Caco-2 (cell line): ENCODE data around the gene LARGE2. TPM values are rescaled to one million over a fixed set of nuclear protein-coding genes. Genes with fewer than 3 reads are reported as not detected.

Experiments
- BruUV-seq: library from RNA; stranded (reverse); fragments of 400-500 nt; replicated peaks from 2 replicates; lab custom pipeline; 2021; lab: Mats Ljungman, UMichigan
- CTCF ChIA-PET: fragments of 300-600 bp; sonication (Branson Sonifier 250); formaldehyde crosslinking; loops from one replicate; lab custom pipeline; 2022; ENCODE audit warnings: antibody characterized with exemption; lab: Charles Lee
- POLR2A ChIA-PET: fragments of 300-600 bp; sonication (Branson Sonifier 250); formaldehyde crosslinking; loops from one replicate; lab custom pipeline; 2022; ENCODE audit warnings: antibody characterized with exemption; lab: Charles Lee
- DNase-seq, 2 experiments: peaks; one replicate each; pipeline versions ENCODE4 v3.0.0 to v3.0.0-alpha.2; 2020 to 2022
- H3K27me3 ChIP-seq: replicated peaks from 2 replicates; pipeline ENCODE4 v1.6.0; 2011; ENCODE audit warnings: low read length; ENCODE audit not compliant: control insufficient read depth, insufficient read depth
- H3K36me3 ChIP-seq: 2 replicates; pipeline ENCODE4 v1.5.1; 2011; ENCODE audit warnings: low read length; ENCODE audit not compliant: control insufficient read depth, insufficient read depth
- H3K4me1 ChIP-seq: fragments of 250-450 bp; sonication (Bioruptor Pico); 2 replicates; pipeline ENCODE4 v1.5.1; 2020; ENCODE audit warnings: mild to moderate bottlenecking
- H3K4me3 ChIP-seq: 2 replicates; pipeline ENCODE4 v1.5.1; 2011; ENCODE audit warnings: low read depth, mild to moderate bottlenecking, control low read depth, low read length
- H3K9me3 ChIP-seq: fragments of 250-450 bp; sonication (Bioruptor Pico); 2 replicates; pipeline ENCODE4 v1.5.1; 2020; ENCODE audit warnings: mild to moderate bottlenecking, moderate library complexity
- H3K27ac Mint-ChIP-seq: one replicate; pipeline ENCODE4 v1.8.0; 2022; ENCODE audit warnings: mixed read lengths; ENCODE audit not compliant: unreplicated experiment
- H3K27me3 Mint-ChIP-seq: one replicate; pipeline ENCODE4 v1.8.0; 2022; ENCODE audit warnings: mixed read lengths; ENCODE audit not compliant: insufficient read depth, unreplicated experiment
- H3K36me3 Mint-ChIP-seq: one replicate; pipeline ENCODE4 v1.8.0; 2022; ENCODE audit warnings: mild to moderate bottlenecking, mixed read lengths; ENCODE audit not compliant: insufficient read depth, unreplicated experiment
- H3K4me1 Mint-ChIP-seq: one replicate; pipeline ENCODE4 v1.8.0; 2022; ENCODE audit warnings: low read depth, mixed read lengths; ENCODE audit not compliant: unreplicated experiment
- H3K4me3 Mint-ChIP-seq: one replicate; pipeline ENCODE4 v1.8.0; 2022; ENCODE audit warnings: mild to moderate bottlenecking, moderate library complexity, mixed read lengths; ENCODE audit not compliant: unreplicated experiment
- H3K9me3 Mint-ChIP-seq: one replicate; pipeline ENCODE4 v1.8.0; 2022; ENCODE audit warnings: mixed read lengths; ENCODE audit not compliant: unreplicated experiment
- intact Hi-C: fragments of 100-400 bp; cut with micrococcal nuclease; formaldehyde crosslinking; loops from one replicate; pipeline ENCODE4 v1.10.0; 2022; ENCODE audit not compliant: unreplicated experiment
- total RNA-seq: library from RNA; stranded (reverse); gene quantifications from 2 replicates; pipeline ENCODE4 v1.2.3, GENCODE V29; 2022
- TF ChIP-seq, protein P1 (sequence below), 2 experiments: fragments of 200-600 bp in 1 of 2; IDR thresholded peaks; 1 replicate in 1 of 2; 2 replicates in 1 of 2; pipeline versions ENCODE4 v1.5.1 to v1.8.0; 2011 to 2022; ENCODE audit warnings: antibody characterized with exemption in 1 of 2, control low read depth in 1 of 2, inconsistent platforms in 1 of 2, low read depth in 1 of 2, low read length in 1 of 2, mild to moderate bottlenecking in 1 of 2, moderate library complexity in 1 of 2; ENCODE audit not compliant: insufficient read depth in 1 of 2, severe bottlenecking in 1 of 2, unreplicated experiment in 1 of 2

Gene LARGE2
- total RNA-seq, 1 experiment from 2014 or later, result 67.4 TPM

DNA sequence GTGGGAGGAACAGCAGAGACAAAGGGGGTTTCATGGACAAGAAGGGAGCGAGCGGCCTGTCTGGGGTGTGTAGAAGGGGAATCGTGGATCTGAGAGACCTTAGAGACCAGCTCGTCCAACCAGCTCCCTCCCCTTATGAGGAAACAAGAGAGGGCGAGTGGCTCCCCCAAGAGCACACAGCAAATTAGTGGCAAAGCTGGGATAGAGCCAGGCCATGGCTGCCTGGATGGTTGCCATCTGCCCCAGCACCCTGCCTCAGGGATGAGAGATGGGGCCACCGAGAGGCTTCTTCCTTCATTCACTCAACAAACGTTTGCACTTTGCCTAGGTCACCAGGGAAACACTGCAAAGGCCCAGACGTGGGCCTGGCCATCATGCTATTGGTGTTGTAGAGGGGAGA lies 32.9 kb upstream of the LARGE2 start:
- intact Hi-C loops, result no loop called here
- BruUV-seq, result no TSS peak
- Mint-ChIP-seq H3K4me1 (peaks cover 6% of the 10 kb centered on the region), H3K9me3 (no peaks in the 10 kb centered on the region), H3K27me3 (no peaks in the 10 kb centered on the region), H3K36me3 (peaks cover 7% of the 10 kb centered on the region), H3K4me3 (no peak overlapping the region), H3K27ac (no peak overlapping the region)
- ChIA-PET CTCF (no interaction called here), POLR2A (no interaction called here)
- Histone ChIP-seq H3K27me3 (no peaks in the 10 kb centered on the region), H3K4me1 (peaks cover 4% of the 10 kb centered on the region; the same call in 1 of the 2 replicates), H3K36me3 (no peaks in the 10 kb centered on the region), H3K9me3 (no peaks in the 10 kb centered on the region), H3K4me3 (no peak overlapping the region)
- TF ChIP-seq, protein P1, sequence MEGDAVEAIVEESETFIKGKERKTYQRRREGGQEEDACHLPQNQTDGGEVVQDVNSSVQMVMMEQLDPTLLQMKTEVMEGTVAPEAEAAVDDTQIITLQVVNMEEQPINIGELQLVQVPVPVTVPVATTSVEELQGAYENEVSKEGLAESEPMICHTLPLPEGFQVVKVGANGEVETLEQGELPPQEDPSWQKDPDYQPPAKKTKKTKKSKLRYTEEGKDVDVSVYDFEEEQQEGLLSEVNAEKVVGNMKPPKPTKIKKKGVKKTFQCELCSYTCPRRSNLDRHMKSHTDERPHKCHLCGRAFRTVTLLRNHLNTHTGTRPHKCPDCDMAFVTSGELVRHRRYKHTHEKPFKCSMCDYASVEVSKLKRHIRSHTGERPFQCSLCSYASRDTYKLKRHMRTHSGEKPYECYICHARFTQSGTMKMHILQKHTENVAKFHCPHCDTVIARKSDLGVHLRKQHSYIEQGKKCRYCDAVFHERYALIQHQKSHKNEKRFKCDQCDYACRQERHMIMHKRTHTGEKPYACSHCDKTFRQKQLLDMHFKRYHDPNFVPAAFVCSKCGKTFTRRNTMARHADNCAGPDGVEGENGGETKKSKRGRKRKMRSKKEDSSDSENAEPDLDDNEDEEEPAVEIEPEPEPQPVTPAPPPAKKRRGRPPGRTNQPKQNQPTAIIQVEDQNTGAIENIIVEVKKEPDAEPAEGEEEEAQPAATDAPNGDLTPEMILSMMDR (IDR thresholded peaks at IDR 0.05; ENCODE audit: insufficient read depth in 1 of 2, low read depth in 1 of 2, low read length in 1 of 2, severe bottlenecking in 1 of 2, unreplicated experiment in 1 of 2), result no peak
- no peak for DNase-seq

DNA sequence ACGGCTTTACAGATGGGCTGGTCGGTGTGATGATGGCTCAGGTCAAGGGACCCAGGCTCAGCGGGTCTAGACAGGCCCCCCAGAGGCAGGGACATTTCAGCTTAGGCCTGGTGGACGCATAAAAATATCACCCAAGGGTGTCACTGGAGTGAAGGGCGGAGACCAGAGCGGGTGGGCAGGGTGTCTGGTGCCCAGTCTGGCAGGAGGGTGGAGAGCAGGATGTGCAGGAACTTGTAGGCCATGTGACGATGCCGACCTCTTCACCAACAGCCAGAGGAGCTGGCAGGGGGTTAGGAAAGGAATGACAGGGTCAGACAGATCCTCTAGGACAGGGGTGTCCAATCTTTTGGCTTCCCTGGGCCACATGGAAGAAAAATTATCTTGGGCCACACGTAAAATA lies 32.5 kb upstream of the LARGE2 start:
- no peaks in the 10 kb centered on the region for H3K9me3 ChIP-seq
- Mint-ChIP-seq H3K27ac (no peak overlapping the region), H3K9me3 (no peaks in the 10 kb centered on the region), H3K27me3 (no peaks in the 10 kb centered on the region), H3K4me3 (no peak overlapping the region), H3K4me1 (peaks cover 6% of the 10 kb centered on the region), H3K36me3 (peaks cover 7% of the 10 kb centered on the region)
- no TSS peak for BruUV-seq
- POLR2A ChIA-PET, result no interaction called here
- H3K36me3 ChIP-seq, result no peaks in the 10 kb centered on the region
- DNase-seq, result no peak
- CTCF ChIA-PET, result no interaction called here
- no peaks in the 10 kb centered on the region for H3K27me3 ChIP-seq
- intact Hi-C loops, result no loop called here
- H3K4me3 ChIP-seq, result no peak overlapping the region
- peaks cover 4% of the 10 kb centered on the region; the same call in 1 of the 2 replicates for H3K4me1 ChIP-seq
- TF ChIP-seq, protein P1 (IDR thresholded peaks at IDR 0.05; ENCODE audit: insufficient read depth in 1 of 2, low read depth in 1 of 2, low read length in 1 of 2, severe bottlenecking in 1 of 2, unreplicated experiment in 1 of 2), result no peak

- TF ChIP-seq, protein P1 (IDR thresholded peaks at IDR 0.05; ENCODE audit: insufficient read depth in 1 of 2, low read depth in 1 of 2, low read length in 1 of 2, severe bottlenecking in 1 of 2, unreplicated experiment in 1 of 2), result no peak
- intact Hi-C loops, result no loop called here
- peaks cover 6% of the 10 kb centered on the region for H3K4me1 Mint-ChIP-seq
- ChIA-PET CTCF (no interaction called here), POLR2A (no interaction called here)
- Histone ChIP-seq H3K36me3 (no peaks in the 10 kb centered on the region), H3K9me3 (no peaks in the 10 kb centered on the region), H3K27me3 (no peaks in the 10 kb centered on the region), H3K4me3 (no peak overlapping the region), H3K4me1 (0 out of 2 replicates have a peak, but pooled peaks cover 1% of the 10 kb centered on the region)
- peaks cover 4% of the 10 kb centered on the region for H3K36me3 Mint-ChIP-seq
- no TSS peak for BruUV-seq
- no peak overlapping the region for H3K27ac Mint-ChIP-seq
- H3K9me3 Mint-ChIP-seq, result no peaks in the 10 kb centered on the region
- no peak overlapping the region for H3K4me3 Mint-ChIP-seq
- no peaks in the 10 kb centered on the region for H3K27me3 Mint-ChIP-seq
- no peak for DNase-seq
Observed at GRCh38 chr11:45890886-45891550, 31.4 kb upstream of the LARGE2 start.
